LNCAP (cell line): Measurements from ENCODE around the gene DDX49.

Experiments
- CTCF ChIP-seq: fragments of 450-650 bp; IDR thresholded peaks from 2 replicates; pipeline ENCODE4 v1.5.1; 2017; ENCODE audit warnings: mild to moderate bottlenecking

DDX49 gene

GRCh38 chr19:18955042-18955441, 35.5 kb downstream of the DDX49 start:
- TF ChIP-seq CTCF = no peak

- no peak for TF ChIP-seq CTCF
Observed at GRCh38 chr19:18960370-18960769, 40.9 kb downstream of the DDX49 start.

- TF ChIP-seq CTCF = no peak
Observed at GRCh38 chr19:18961767-18962620, 42.5 kb downstream of the DDX49 start.

- no peak for TF ChIP-seq CTCF
Observed at GRCh38 chr19:18964121-18964520, 44.6 kb downstream of the DDX49 start.

- TF ChIP-seq CTCF = no peak
Observed at GRCh38 chr19:18966307-18966706, 46.8 kb downstream of the DDX49 start.

GRCh38 chr19:18967358-18968146, 48.0 kb downstream of the DDX49 start:
- TF ChIP-seq CTCF = no peak

GRCh38 chr19:18969931-18970659, 50.6 kb downstream of the DDX49 start:
- no peak for TF ChIP-seq CTCF
